MM.1S (cell line): ENCODE measurements around the gene HECW1.

Experiments used
- DNase-seq: peaks from one replicate; pipeline ENCODE4 v3.0.0-alpha.2; 2015
- H2AFZ ChIP-seq: fragments of 300-600 bp; sonication (generic); 2 replicates; pipeline ENCODE4 v1.6.0; 2016; ENCODE audit warnings: antibody characterized with exemption, low read length
- H3F3A ChIP-seq: fragments of 300-600 bp; sonication (generic); 2 replicates; pipeline ENCODE4 v1.6.1; 2016; ENCODE audit warnings: mild to moderate bottlenecking, antibody characterized with exemption, low read length, moderate library complexity, mixed read lengths; ENCODE audit not compliant: insufficient read depth
- H3K27ac ChIP-seq: fragments of 300-600 bp; sonication (generic); 2 replicates; pipeline ENCODE4 v1.5.1; 2016; ENCODE audit warnings: mild to moderate bottlenecking, low read length
- H3K27me3 ChIP-seq: fragments of 300-600 bp; sonication (generic); replicated peaks from 2 replicates; pipeline ENCODE4 v1.6.0; 2016; ENCODE audit warnings: low read length; ENCODE audit not compliant: insufficient read depth
- H3K36me3 ChIP-seq: fragments of 300-600 bp; sonication (generic); replicated peaks from 2 replicates; pipeline ENCODE4 v1.6.1; 2016; ENCODE audit warnings: mild to moderate bottlenecking, low read length, mixed read lengths; ENCODE audit not compliant: insufficient read depth
- H3K4me1 ChIP-seq: fragments of 300-600 bp; sonication (generic); 2 replicates; pipeline ENCODE4 v1.6.1; 2016; ENCODE audit warnings: low read length, mixed read lengths
- H3K4me2 ChIP-seq: fragments of 300-600 bp; sonication (generic); 2 replicates; pipeline ENCODE4 v1.6.0; 2016; ENCODE audit warnings: low read depth, low read length
- H3K4me3 ChIP-seq: fragments of 300-600 bp; sonication (generic); 2 replicates; pipeline ENCODE4 v1.5.1; 2016; ENCODE audit warnings: low read length, mixed read lengths
- H3K79me2 ChIP-seq: fragments of 300-600 bp; sonication (generic); 2 replicates; pipeline ENCODE4 v1.6.1; 2016; ENCODE audit warnings: mixed run types, low read length, mixed read lengths
- H3K9ac ChIP-seq: fragments of 300-600 bp; sonication (generic); 2 replicates; pipeline ENCODE4 v1.6.1; 2016; ENCODE audit warnings: low read length, mixed read lengths
- H3K9me2 ChIP-seq: fragments of 300-600 bp; sonication (generic); replicated peaks from 2 replicates; pipeline ENCODE4 v1.6.1; 2016; ENCODE audit warnings: mild to moderate bottlenecking, low read length, mixed read lengths; ENCODE audit not compliant: insufficient read depth
- H3K9me3 ChIP-seq: fragments of 300-600 bp; sonication (generic); replicated peaks from 2 replicates; pipeline ENCODE4 v1.6.1; 2016; ENCODE audit warnings: mild to moderate bottlenecking, low read length, mixed read lengths; ENCODE audit not compliant: insufficient read depth
- H4K20me1 ChIP-seq: fragments of 300-600 bp; sonication (generic); 2 replicates; pipeline ENCODE4 v1.6.1; 2016; ENCODE audit warnings: mild to moderate bottlenecking, low read length, moderate library complexity, mixed read lengths; ENCODE audit not compliant: insufficient read depth
- EZH2 ChIP-seq: fragments of 300-600 bp; sonication (generic); optimal IDR thresholded peaks from 2 replicates; pipeline ENCODE3; 2017; ENCODE audit warnings: low read depth, mild to moderate bottlenecking, antibody characterized with exemption, low read length, mixed read lengths
- EZH2phosphoT487 ChIP-seq: fragments of 300-600 bp; sonication (generic); IDR thresholded peaks from 2 replicates; pipeline ENCODE4 v1.6.1; 2018; ENCODE audit warnings: antibody characterized with exemption, low read length
- TF ChIP-seq, protein P1 (sequence below): fragments of 300-600 bp; sonication (generic); IDR thresholded peaks from 2 replicates; pipeline ENCODE4 v1.5.1; 2016; ENCODE audit warnings: antibody characterized with exemption, low read length, mixed read lengths

HECW1 gene

DNA sequence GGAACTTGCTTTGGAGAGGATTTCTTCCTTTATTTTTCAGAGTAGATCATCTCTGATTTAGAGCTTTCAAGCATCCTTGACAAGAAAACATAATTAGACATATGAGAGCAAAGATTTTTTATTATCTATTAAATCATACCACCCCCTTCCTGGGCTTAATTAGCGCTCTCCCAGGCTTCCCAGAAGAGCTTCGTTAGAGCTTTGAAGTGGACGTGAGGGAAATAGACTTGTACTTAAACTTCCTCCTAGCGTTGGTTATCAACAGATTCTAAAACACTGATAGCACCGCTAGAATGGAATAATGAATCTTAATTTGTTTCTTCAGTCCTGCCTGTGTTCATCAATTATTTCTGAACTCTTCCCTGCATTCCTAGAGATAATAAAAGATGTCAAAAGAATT, 296.5 kb downstream of the HECW1 start:
- H3K9ac ChIP-seq: no peak overlapping the region
- H4K20me1 ChIP-seq: no peaks in the 10 kb centered on the region
- no peak overlapping the region for H2AFZ ChIP-seq
- TF ChIP-seq EZH2phosphoT487 (no peak), EZH2 (no peak)
- TF ChIP-seq, protein P1, sequence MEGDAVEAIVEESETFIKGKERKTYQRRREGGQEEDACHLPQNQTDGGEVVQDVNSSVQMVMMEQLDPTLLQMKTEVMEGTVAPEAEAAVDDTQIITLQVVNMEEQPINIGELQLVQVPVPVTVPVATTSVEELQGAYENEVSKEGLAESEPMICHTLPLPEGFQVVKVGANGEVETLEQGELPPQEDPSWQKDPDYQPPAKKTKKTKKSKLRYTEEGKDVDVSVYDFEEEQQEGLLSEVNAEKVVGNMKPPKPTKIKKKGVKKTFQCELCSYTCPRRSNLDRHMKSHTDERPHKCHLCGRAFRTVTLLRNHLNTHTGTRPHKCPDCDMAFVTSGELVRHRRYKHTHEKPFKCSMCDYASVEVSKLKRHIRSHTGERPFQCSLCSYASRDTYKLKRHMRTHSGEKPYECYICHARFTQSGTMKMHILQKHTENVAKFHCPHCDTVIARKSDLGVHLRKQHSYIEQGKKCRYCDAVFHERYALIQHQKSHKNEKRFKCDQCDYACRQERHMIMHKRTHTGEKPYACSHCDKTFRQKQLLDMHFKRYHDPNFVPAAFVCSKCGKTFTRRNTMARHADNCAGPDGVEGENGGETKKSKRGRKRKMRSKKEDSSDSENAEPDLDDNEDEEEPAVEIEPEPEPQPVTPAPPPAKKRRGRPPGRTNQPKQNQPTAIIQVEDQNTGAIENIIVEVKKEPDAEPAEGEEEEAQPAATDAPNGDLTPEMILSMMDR: no peak
- H3K27ac ChIP-seq: no peak overlapping the region
- H3K4me1 ChIP-seq: no peaks in the 10 kb centered on the region
- no peak for DNase-seq
- H3K79me2 ChIP-seq: no peaks in the 10 kb centered on the region
- no peaks in the 10 kb centered on the region for H3K9me2 ChIP-seq
- H3F3A ChIP-seq: no peaks in the 10 kb centered on the region
- no peak overlapping the region for H3K4me2 ChIP-seq
- H3K27me3 ChIP-seq: no peaks in the 10 kb centered on the region
- no peaks in the 10 kb centered on the region for H3K9me3 ChIP-seq
- no peak overlapping the region for H3K4me3 ChIP-seq
- no peaks in the 10 kb centered on the region for H3K36me3 ChIP-seq

DNA sequence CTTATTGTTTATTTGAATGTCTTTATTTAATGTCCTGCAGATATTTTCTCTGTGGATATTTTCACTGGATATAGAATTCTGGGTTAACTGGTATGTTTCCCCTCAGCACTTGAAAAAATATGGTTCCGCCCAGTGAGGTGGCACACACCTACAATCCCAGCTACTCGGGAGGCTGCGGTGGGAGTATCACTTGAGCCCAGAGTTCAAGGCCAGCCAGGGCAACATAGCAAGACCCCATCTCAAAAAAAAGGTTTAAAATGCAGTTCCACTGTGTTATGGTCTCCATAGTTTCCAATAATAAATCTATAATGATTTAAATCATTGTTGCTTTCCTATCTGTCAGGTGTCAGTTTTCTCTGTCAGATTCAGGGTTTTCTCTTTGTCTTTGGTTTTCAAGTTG, 305.0 kb downstream of the HECW1 start:
- Histone ChIP-seq H3K4me1 (no peaks in the 10 kb centered on the region), H2AFZ (no peak overlapping the region), H3K9me2 (no peaks in the 10 kb centered on the region), H3K4me2 (no peak overlapping the region), H3K36me3 (no peaks in the 10 kb centered on the region), H3K27ac (no peak overlapping the region), H4K20me1 (no peaks in the 10 kb centered on the region), H3F3A (no peaks in the 10 kb centered on the region), H3K27me3 (no peaks in the 10 kb centered on the region), H3K4me3 (no peak overlapping the region), H3K9ac (no peak overlapping the region), H3K9me3 (no peaks in the 10 kb centered on the region), H3K79me2 (no peaks in the 10 kb centered on the region)
- DNase-seq: no peak
- no peak for TF ChIP-seq EZH2phosphoT487
- TF ChIP-seq EZH2: no peak
- TF ChIP-seq, protein P1: no peak

DNA sequence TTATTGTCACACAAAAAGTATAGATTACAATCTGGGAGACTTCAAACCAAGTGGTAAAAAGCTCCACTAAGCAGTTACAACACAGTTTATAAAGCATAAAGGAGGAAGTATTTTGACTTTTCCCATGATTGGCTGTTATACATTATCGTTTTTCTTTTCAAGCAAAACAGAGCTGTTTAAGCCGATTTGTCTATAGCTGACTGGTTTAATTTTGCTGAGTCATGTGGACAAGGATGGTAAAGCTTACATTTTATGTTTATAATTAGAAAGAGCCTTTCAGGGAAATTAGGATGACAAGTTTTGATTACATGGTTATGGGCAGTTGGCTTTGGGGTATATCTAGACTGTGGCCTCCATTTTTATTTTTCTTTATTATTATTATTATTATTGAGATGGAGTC, 318.0 kb downstream of the HECW1 start:
- H3K9me3 ChIP-seq: no peaks in the 10 kb centered on the region
- H3K4me3 ChIP-seq: no peak overlapping the region
- no peaks in the 10 kb centered on the region for H4K20me1 ChIP-seq
- DNase-seq: no peak
- no peaks in the 10 kb centered on the region for H3K36me3 ChIP-seq
- no peaks in the 10 kb centered on the region for H3K4me1 ChIP-seq
- no peak overlapping the region for H3K27ac ChIP-seq
- no peak overlapping the region for H2AFZ ChIP-seq
- no peak overlapping the region for H3K9ac ChIP-seq
- no peaks in the 10 kb centered on the region for H3K9me2 ChIP-seq
- no peaks in the 10 kb centered on the region for H3F3A ChIP-seq
- H3K27me3 ChIP-seq: no peaks in the 10 kb centered on the region
- H3K4me2 ChIP-seq: no peak overlapping the region
- no peaks in the 10 kb centered on the region for H3K79me2 ChIP-seq
- TF ChIP-seq, protein P1: no peak
- TF ChIP-seq EZH2phosphoT487 (no peak), EZH2 (no peak)
